Measurements from ENCODE around the gene NR2F1-AS1. TPM values are rescaled to one million over a fixed set of nuclear protein-coding genes. Genes with fewer than 3 reads are reported as not detected.

NR2F1-AS1 gene
- total and polyA plus RNA-seq, 9 of the 15 experiments (the other 6 are each of a cell fraction or from before 2014, with no cell fraction given): not detected

DNA sequence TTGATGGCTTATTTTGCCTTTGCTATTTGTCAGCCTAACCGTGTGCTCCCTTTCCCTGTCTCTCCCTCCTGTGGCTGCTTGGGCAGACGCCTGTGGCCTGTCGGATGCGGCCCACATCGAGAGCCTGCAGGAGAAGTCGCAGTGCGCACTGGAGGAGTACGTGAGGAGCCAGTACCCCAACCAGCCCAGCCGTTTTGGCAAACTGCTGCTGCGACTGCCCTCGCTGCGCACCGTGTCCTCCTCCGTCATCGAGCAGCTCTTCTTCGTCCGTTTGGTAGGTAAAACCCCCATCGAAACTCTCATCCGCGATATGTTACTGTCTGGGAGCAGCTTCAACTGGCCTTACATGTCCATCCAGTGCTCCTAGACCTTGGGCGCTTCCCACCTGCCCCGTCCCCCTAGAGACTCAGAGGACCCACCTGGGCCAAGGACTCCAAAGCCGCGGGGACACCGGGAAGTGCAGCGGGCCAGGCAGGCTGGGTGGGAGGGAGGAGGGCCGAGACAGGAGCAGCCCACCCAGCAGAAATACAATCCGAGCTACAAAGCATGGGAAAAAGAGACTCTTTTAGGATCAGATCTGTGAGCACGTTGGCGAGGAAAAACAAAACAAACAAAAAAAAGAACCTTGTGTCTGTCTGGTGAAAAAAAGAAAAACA, 12.6 kb upstream of the NR2F1-AS1 start:
- H3K4me1 ChIP-seq (replicated peaks in 1 of 2; ENCODE audit: control insufficient read depth in 2 of 2, insufficient read depth in 2 of 2, low read length in 2 of 2): peaks cover 0 to 4% of the 10 kb centered on the region in 2 experiments; a peak in 2 of 5 replicates
- 0% methylated on average over 26 of the region's 30 CpGs for WGBS (ENCODE audit: insufficient coverage, low coverage, missing lambda C conversion rate)
- no peak for ATAC-seq
- no peak for FAIRE-seq
- H2AFZ ChIP-seq (ENCODE audit: low read depth, low read length): no peak overlapping the region
- ChIA-PET CTCF (ENCODE audit: low intra/inter-chr PET ratio) (no interaction called here), POLR2A (no interaction called here)
- no peak overlapping the region for H3K4me2 ChIP-seq (ENCODE audit: insufficient read depth, low read length)
- intact Hi-C loops (cut with micrococcal nuclease): no loop called here
- no peaks in the 10 kb centered on the region for H3K9me1 ChIP-seq (ENCODE audit: control insufficient read depth, insufficient read depth, low read length)
- BruUV-seq (replicated peaks): no TSS peak
- H3K27me3 ChIP-seq (ENCODE audit: control insufficient read depth in 2 of 2, insufficient read depth in 2 of 2, low read length in 2 of 2): peaks cover 2 to 33% of the 10 kb centered on the region in 2 experiments; a peak in 3 of 5 replicates
- in situ Hi-C loops (cut with MboI): loop anchor here (25.0 kb wide), 1 partner anchor 1144 kb away; no protein-coding TSS in a partner anchor
- TF ChIP-seq ZNF282 (CRISPR knock-in tag; IDR thresholded peaks at IDR 0.05): no peak
- no peak for TF ChIP-seq TFAM (CRISPR knock-in tag; conservative IDR thresholded peaks at IDR 0.05)
- TF ChIP-seq, protein P1, sequence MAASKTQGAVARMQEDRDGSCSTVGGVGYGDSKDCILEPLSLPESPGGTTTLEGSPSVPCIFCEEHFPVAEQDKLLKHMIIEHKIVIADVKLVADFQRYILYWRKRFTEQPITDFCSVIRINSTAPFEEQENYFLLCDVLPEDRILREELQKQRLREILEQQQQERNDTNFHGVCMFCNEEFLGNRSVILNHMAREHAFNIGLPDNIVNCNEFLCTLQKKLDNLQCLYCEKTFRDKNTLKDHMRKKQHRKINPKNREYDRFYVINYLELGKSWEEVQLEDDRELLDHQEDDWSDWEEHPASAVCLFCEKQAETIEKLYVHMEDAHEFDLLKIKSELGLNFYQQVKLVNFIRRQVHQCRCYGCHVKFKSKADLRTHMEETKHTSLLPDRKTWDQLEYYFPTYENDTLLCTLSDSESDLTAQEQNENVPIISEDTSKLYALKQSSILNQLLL (CRISPR knock-in tag; IDR thresholded peaks at IDR 0.05; ENCODE audit: borderline replicate concordance): no peak
- TF ChIP-seq HOXB6 (CRISPR knock-in tag; IDR thresholded peaks at IDR 0.05; ENCODE audit: borderline replicate concordance): no peak
- no peak for TF ChIP-seq MBD2 (IDR thresholded peaks at IDR 0.05; ENCODE audit: borderline replicate concordance, low read depth)
- no peak for TF ChIP-seq ZFP30 (CRISPR knock-in tag; IDR thresholded peaks at IDR 0.05; ENCODE audit: borderline replicate concordance)
- no peak for TF ChIP-seq DIDO1 (tag; IDR thresholded peaks at IDR 0.05; ENCODE audit: low read depth)
- TF ChIP-seq ZNF24 (IDR thresholded peaks at IDR 0.05): no peak
- TF ChIP-seq FUS (optimal IDR thresholded peaks at IDR 0.05; ENCODE audit: low read depth, low read length): no peak
- no peak for TF ChIP-seq ZNF75A (CRISPR knock-in tag; IDR thresholded peaks at IDR 0.05)
- TF ChIP-seq CXXC5 (CRISPR knock-in tag; IDR thresholded peaks at IDR 0.05): no peak
- TF ChIP-seq KLF10 (CRISPR knock-in tag; IDR thresholded peaks at IDR 0.05): no peak
- no peak for TF ChIP-seq ELF1 (tag; IDR thresholded peaks at IDR 0.05)
- no peak for TF ChIP-seq STAG1 (CRISPR knock-in tag; IDR thresholded peaks at IDR 0.05; ENCODE audit: borderline replicate concordance)
- no peak for TF ChIP-seq SRF (CRISPR knock-in tag; IDR thresholded peaks at IDR 0.05)
- no peak for TF ChIP-seq FOXA1 (IDR thresholded peaks at IDR 0.05; ENCODE audit: borderline replicate concordance)
- no peak for TF ChIP-seq CHD4 (IDR thresholded peaks at IDR 0.05; ENCODE audit: insufficient read depth, insufficient replicate concordance, low read depth, low read length, poor library complexity, severe bottlenecking)
- TF ChIP-seq, protein P2, sequence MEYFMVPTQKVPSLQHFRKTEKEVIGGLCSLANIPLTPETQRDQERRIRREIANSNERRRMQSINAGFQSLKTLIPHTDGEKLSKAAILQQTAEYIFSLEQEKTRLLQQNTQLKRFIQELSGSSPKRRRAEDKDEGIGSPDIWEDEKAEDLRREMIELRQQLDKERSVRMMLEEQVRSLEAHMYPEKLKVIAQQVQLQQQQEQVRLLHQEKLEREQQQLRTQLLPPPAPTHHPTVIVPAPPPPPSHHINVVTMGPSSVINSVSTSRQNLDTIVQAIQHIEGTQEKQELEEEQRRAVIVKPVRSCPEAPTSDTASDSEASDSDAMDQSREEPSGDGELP (CRISPR knock-in tag; IDR thresholded peaks at IDR 0.05; ENCODE audit: borderline replicate concordance): no peak
- TF ChIP-seq FOS (IDR thresholded peaks at IDR 0.05; ENCODE audit: extremely low read depth, insufficient read length): no peak
- no peak for TF ChIP-seq SMC3 (conservative IDR thresholded peaks at IDR 0.05; ENCODE audit: insufficient read depth, low read depth, low read length)
- no peak overlapping the region for H3K27ac ChIP-seq (ENCODE audit: extremely low read depth, low read depth, low read length)
- H3K9ac ChIP-seq (ENCODE audit: insufficient read depth in 1 of 2, low read depth in 2 of 2, low read length in 2 of 2): no peak overlapping the region
- no peaks in the 10 kb centered on the region for H3K9me3 ChIP-seq (replicated peaks; ENCODE audit: control insufficient read depth, insufficient read depth, low read depth, low read length)
- no peaks in the 10 kb centered on the region for H4K20me1 ChIP-seq (replicated peaks; ENCODE audit: control insufficient read depth, insufficient read depth, low read length)
- no peaks in the 10 kb centered on the region for H3K36me3 ChIP-seq (ENCODE audit: control insufficient read depth, insufficient read depth, low read length)
- no peak overlapping the region for H3K4me3 ChIP-seq
- DNase-seq (ENCODE audit: extremely low read depth in 1 of 4, low spot score in 3 of 4): no peak
- H3K79me2 ChIP-seq (ENCODE audit: control insufficient read depth, insufficient read depth, low read length): no peaks in the 10 kb centered on the region

Data from K562 (cell line).